Cardiac fibroblast (primary cell): Measurements from ENCODE around the gene UPK1A.

Source experiments
- DNase-seq, 2 donors: peaks; one replicate each; pipeline versions ENCODE4 v3.0.0 to v3.0.0-alpha.2; 2010; ENCODE audit warnings: low read depth in 2 of 2
- H3K4me3 ChIP-seq, 2 donors: replicated peaks in 1 of 2; 1 replicate in 1 of 2; 2 replicates in 1 of 2; pipeline ENCODE4 v1.5.1; 2011; ENCODE audit warnings: low read depth in 2 of 2, low read length in 2 of 2, mild to moderate bottlenecking in 2 of 2, moderate library complexity in 1 of 2
- CTCF ChIP-seq: IDR thresholded peaks from one replicate; pipeline ENCODE4 v1.5.1; 2011; ENCODE audit warnings: low read depth, mild to moderate bottlenecking, low read length, inconsistent platforms

The UPK1A gene

GRCh38 chr19:35623327-35624010 lies 42.8 kb upstream of the UPK1A start:
- DNase-seq = no peak
- H3K4me3 ChIP-seq = no peak overlapping the region
- TF ChIP-seq CTCF = no peak

GRCh38 chr19:35628264-35628564 lies 38.1 kb upstream of the UPK1A start:
- DNase-seq = no peak
- peak overlapping the region; percentile 84 to 99 for H3K4me3 ChIP-seq
- TF ChIP-seq CTCF = no peak

GRCh38 chr19:35628565-35629331 lies 37.6 kb upstream of the UPK1A start, which contains the start of gene RBM42:
TSS of gene RBM42 (plus strand) at chr19:35629036. CDS start at chr19:35629154, 118 bp downstream.
- no peak for TF ChIP-seq CTCF
- H3K4me3 ChIP-seq = peak within 1 kb of the TSS; percentile 84 to 99
- peak; percentile 99 for DNase-seq

GRCh38 chr19:35629332-35629633 lies 37.0 kb upstream of the UPK1A start:
- H3K4me3 ChIP-seq = peak overlapping the region; percentile 84 to 99
- no peak for DNase-seq
- TF ChIP-seq CTCF = no peak

- no peak overlapping the region for H3K4me3 ChIP-seq
- TF ChIP-seq CTCF = no peak
Measured at GRCh38 chr19:35633727-35634440, 32.4 kb upstream of the UPK1A start.

GRCh38 chr19:35636651-35637050 lies 29.7 kb upstream of the UPK1A start:
- TF ChIP-seq CTCF = no peak
- no peak for DNase-seq
- H3K4me3 ChIP-seq = no peak overlapping the region

More at GRCh38 chr19:35633727-35634440, 32.4 kb upstream of the UPK1A start:
- DNase-seq = no peak
